Naive thymus-derived CD8-positive, alpha-beta T cell (primary cell): ENCODE data around the gene EIF3L. TPM values are rescaled to one million over a fixed set of nuclear protein-coding genes. Genes with fewer than 3 reads are reported as not detected.
"Not testable (repeated sequence)": the region's sequence is repeated elsewhere in the genome, so short reads cannot be mapped to it uniquely, and the experiment has no call there.

Experiments
- ATAC-seq, 2 donors: fragments of 150-1000 bp; cut with Tn5 transposase in 1 of 2; sonication (Bioruptor Pico), chemical (Tn5 transposase) in 1 of 2; 1 replicate in 1 of 2; 2 replicates in 1 of 2; pipeline ENCODE4 v1.10.0; 2021; ENCODE audit warnings: mild to moderate bottlenecking in 2 of 2, moderate library complexity in 2 of 2
- POLR2A ChIA-PET: fragments of 350-600 bp; sonication (Branson Sonifier 250); formaldehyde crosslinking; loops from one replicate; lab custom pipeline; 2021; ENCODE audit warnings: antibody characterized with exemption; lab: Charles Lee
- DNase-seq, 10 donors: peaks; one replicate each; pipeline versions ENCODE4 v3.0.0 to v3.0.0-alpha.2; 2020 to 2022
- H3K27ac Mint-ChIP-seq, 10 donors: one replicate each; pipeline ENCODE4 v1.8.0; 2020 to 2022; ENCODE audit warnings: mild to moderate bottlenecking in 10 of 10, mixed read lengths in 10 of 10, moderate library complexity in 4 of 10, inconsistent platforms in 1 of 10
- H3K27me3 Mint-ChIP-seq, 5 donors: one replicate each; pipeline ENCODE4 v1.8.0; 2021 to 2022; ENCODE audit warnings: mixed read lengths in 5 of 5
- H3K36me3 Mint-ChIP-seq, 3 donors: one replicate each; pipeline ENCODE4 v1.8.0; 2020 to 2022; ENCODE audit warnings: mixed read lengths in 3 of 3, mild to moderate bottlenecking in 2 of 3, inconsistent platforms in 1 of 3
- H3K4me1 Mint-ChIP-seq, 4 donors: one replicate each; pipeline ENCODE4 v1.8.0; 2021 to 2022; ENCODE audit warnings: mixed read lengths in 4 of 4
- H3K4me3 Mint-ChIP-seq, 10 donors: one replicate each; pipeline ENCODE4 v1.8.0; 2020 to 2022; ENCODE audit warnings: mild to moderate bottlenecking in 10 of 10, mixed read lengths in 10 of 10, moderate library complexity in 6 of 10, inconsistent platforms in 1 of 10
- H3K9me3 Mint-ChIP-seq, 9 donors: one replicate each; pipeline ENCODE4 v1.8.0; 2020 to 2022; ENCODE audit warnings: mixed read lengths in 9 of 9, mild to moderate bottlenecking in 3 of 9, inconsistent platforms in 1 of 9, moderate library complexity in 1 of 9
- polyA plus RNA-seq, 3 donors: library from polyadenylated mRNA; unstranded; fragments of 300-500 nt; fragmentation: Illumina TruSeq; gene quantifications; one replicate each; pipeline ENCODE4 v1.2.3, GENCODE V29; 2021
- total RNA-seq, 8 experiments: library from RNA in 2 of 8; stranded (reverse) in 2 of 8; gene quantifications; one replicate each; pipeline ENCODE4 v1.2.3 and lab custom pipeline; 2021 to 2026

The EIF3L gene
- total RNA-seq (100 to 1,000 TPM; 509 to 544 TPM), polyA plus RNA-seq (100 to 1,000 TPM; 310 to 395 (median 322) TPM), total RNA-seq (lab: John Stamatoyannopoulos, UW) (273 to 389 (median 298) reads per million in 6 experiments)

DNA sequence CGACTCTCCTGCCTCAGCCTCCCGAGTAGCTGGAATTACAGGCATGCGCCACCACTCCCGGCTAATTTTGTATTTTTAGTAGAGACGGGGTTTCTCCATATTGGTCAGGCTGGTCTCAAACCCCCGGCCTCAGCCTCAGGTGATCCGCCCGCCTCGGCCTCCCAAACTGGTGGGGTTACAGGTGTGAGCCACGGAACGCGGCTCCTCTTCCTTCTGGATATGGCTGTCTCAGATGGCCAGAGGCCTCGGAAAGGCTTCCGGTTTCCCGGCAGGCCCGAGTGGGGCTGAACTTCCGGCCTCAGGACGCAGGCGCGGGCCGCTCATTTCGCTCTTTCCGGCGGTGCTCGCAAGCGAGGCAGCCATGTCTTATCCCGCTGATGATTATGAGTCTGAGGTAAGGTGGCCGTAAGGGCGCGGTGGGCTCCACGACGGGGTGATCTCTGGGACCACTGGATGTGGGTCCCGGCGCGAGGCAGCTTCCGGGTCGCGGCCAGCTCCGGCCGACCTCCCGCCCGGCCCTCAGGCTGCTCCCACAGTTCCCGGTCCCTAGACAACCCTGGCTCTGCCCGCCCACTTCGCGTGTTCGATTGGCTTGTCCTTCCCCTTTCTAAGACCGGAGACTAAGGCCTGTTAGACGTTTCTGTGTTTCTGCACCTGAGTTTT lies at the start of gene EIF3L:
EIF3L (plus strand) TSS at position 331 of the 663 bp plus-strand sequence; CDS start at position 362, 31 bp downstream.
- DNase-seq (peak; percentile 75 to 91 (median 82)), ATAC-seq (peak; percentile 70 to 72)
- Mint-ChIP-seq H3K4me3 (peak within 1 kb of the TSS; percentile 88 to 99 (median 97)), H3K36me3 (peaks cover 0 to 36% (median 10%) of the 10 kb centered on the region in 3 donors), H3K9me3 (peaks cover 0 to 2% (median 0%) of the 10 kb centered on the region in 9 donors), H3K27ac (peak within 1 kb of the TSS; percentile 97 to 100 (median 99)), H3K27me3 (no peaks in the 10 kb centered on the region), H3K4me1 (peaks cover 25 to 61% (median 53%) of the 10 kb centered on the region in 4 donors)
- POLR2A ChIA-PET = interaction anchor here (0.6 kb wide), 1 partner anchor 107 kb away, joined by 3 read pairs; no protein-coding TSS in a partner anchor

GRCh38 chr22:37799979-37800378 lies 49.2 kb upstream of the EIF3L start:
- H3K36me3 Mint-ChIP-seq, H3K27ac Mint-ChIP-seq, H3K4me3 Mint-ChIP-seq, ATAC-seq, POLR2A ChIA-PET, DNase-seq, H3K9me3 Mint-ChIP-seq: not testable (repeated sequence)
- peaks cover 11 to 24% (median 18%) of the 10 kb centered on the region in 4 donors for H3K4me1 Mint-ChIP-seq
- peaks cover 11 to 21% (median 18%) of the 10 kb centered on the region in 5 donors for H3K27me3 Mint-ChIP-seq

DNA sequence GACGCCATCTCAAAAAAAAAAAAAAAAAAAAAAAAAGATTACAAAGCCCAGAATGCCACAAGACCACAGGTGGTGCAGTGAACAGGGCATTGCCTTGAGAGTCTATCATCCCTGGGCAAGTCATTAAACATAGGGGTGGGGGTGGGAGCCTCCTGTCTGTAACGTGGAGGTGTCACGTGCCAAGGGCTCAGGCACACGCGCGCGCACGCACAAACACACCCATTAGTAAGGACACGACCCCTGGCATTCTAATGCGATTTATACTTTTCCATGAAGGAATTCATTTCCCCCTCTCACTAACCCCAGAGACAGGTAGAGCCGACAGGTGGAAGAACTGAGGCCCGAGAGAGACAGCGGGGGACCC lies 47.3 kb upstream of the EIF3L start:
- ATAC-seq (peak in 1 of 2 donors; percentile 30), DNase-seq (no peak)
- POLR2A ChIA-PET = interaction anchor here (1.2 kb wide), 1 partner anchor 9 kb away, joined by 4 read pairs; no protein-coding TSS in a partner anchor
- Mint-ChIP-seq H3K4me1 (peaks cover 18 to 42% (median 33%) of the 10 kb centered on the region in 4 donors), H3K4me3 (peak overlapping the region; percentile 62 to 86 (median 78)), H3K27me3 (peaks cover 16 to 38% (median 35%) of the 10 kb centered on the region in 5 donors), H3K9me3 (peaks cover 0 to 2% (median 0%) of the 10 kb centered on the region in 9 donors), H3K27ac (peak overlapping the region in 3 of 10 donors; percentile 43 to 83 (median 57)), H3K36me3 (peaks cover 0 to 3% (median 0%) of the 10 kb centered on the region in 3 donors)

DNA sequence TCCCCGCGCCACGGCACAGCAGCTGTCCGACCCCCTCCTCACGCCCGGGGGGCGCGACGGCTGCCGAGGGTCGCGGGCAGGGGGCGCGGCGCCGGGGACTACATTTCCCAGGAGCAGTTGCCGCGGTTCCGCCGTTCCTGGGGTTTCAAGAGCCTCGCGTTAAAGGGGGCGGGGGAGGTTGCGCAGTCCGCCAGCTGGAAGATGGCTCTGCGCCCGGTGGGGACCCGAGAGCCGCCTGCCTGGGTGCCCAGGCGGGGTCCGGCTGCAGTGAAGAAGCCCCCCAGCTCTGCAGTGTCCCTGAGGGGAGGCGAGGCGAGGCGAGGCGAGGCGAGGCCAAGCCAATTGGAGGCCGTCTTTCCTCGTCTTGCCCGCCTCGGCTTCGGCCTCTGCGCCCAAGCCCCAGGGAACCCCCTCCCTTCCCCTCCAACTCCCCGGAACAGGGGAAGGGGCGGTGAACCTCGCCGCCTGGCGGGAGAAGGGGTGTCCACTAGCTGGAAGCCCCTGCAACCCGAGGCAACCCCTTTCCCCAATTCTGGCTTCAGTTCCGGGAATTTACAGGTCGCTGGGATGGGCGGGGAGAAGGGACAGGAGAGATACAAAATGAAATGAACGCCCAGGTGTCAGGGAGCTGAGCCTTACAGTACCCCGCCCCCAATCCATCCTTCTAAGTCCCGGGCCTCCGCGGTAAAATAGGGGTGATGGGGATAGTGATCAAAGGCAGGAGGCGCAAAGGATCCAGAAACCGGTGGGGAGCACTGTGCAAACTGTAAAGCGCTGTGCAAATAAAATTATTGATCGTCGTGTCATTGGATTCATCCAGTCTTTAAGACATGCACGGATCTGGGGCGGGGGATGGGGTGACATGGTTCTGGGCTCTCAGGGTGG lies 46.7 kb upstream of the EIF3L start:
- DNase-seq (no peak), ATAC-seq (peak in 1 of 2 donors; percentile 31)
- Mint-ChIP-seq H3K4me3 (peak overlapping the region; percentile 57 to 86 (median 79)), H3K4me1 (peaks cover 20 to 43% (median 36%) of the 10 kb centered on the region in 4 donors), H3K36me3 (peaks cover 0 to 3% (median 0%) of the 10 kb centered on the region in 3 donors), H3K27ac (no peak overlapping the region), H3K9me3 (peaks cover 0 to 2% (median 0%) of the 10 kb centered on the region in 9 donors), H3K27me3 (peaks cover 16 to 39% (median 38%) of the 10 kb centered on the region in 5 donors)
- POLR2A ChIA-PET = interaction anchor here (1.2 kb wide), 1 partner anchor 9 kb away, joined by 4 read pairs; no protein-coding TSS in a partner anchor

GRCh38 chr22:37803195-37803638 lies 46.0 kb upstream of the EIF3L start:
- POLR2A ChIA-PET = no interaction called here
- Mint-ChIP-seq H3K4me3 (peak overlapping the region; percentile 57 to 83 (median 76)), H3K9me3 (peaks cover 0 to 2% (median 0%) of the 10 kb centered on the region in 9 donors), H3K36me3 (peaks cover 0 to 3% (median 0%) of the 10 kb centered on the region in 3 donors), H3K4me1 (peaks cover 18 to 47% (median 38%) of the 10 kb centered on the region in 4 donors), H3K27me3 (peaks cover 17 to 44% (median 40%) of the 10 kb centered on the region in 5 donors), H3K27ac (no peak overlapping the region)
- ATAC-seq = no peak
- DNase-seq = no peak

GRCh38 chr22:37803639-37804351 lies 45.4 kb upstream of the EIF3L start:
- DNase-seq = no peak
- H3K9me3 Mint-ChIP-seq = peaks cover 0 to 2% (median 0%) of the 10 kb centered on the region in 9 donors
- peak overlapping the region; percentile 49 to 80 (median 61) for H3K4me3 Mint-ChIP-seq
- POLR2A ChIA-PET = no interaction called here
- H3K27ac Mint-ChIP-seq = peak overlapping the region in 4 of 10 donors; percentile 25 to 84 (median 60)
- no peak for ATAC-seq
- H3K4me1 Mint-ChIP-seq = peaks cover 18 to 51% (median 43%) of the 10 kb centered on the region in 4 donors
- H3K27me3 Mint-ChIP-seq = peaks cover 18 to 50% (median 42%) of the 10 kb centered on the region in 5 donors
- H3K36me3 Mint-ChIP-seq = peaks cover 0 to 3% (median 0%) of the 10 kb centered on the region in 3 donors

DNA sequence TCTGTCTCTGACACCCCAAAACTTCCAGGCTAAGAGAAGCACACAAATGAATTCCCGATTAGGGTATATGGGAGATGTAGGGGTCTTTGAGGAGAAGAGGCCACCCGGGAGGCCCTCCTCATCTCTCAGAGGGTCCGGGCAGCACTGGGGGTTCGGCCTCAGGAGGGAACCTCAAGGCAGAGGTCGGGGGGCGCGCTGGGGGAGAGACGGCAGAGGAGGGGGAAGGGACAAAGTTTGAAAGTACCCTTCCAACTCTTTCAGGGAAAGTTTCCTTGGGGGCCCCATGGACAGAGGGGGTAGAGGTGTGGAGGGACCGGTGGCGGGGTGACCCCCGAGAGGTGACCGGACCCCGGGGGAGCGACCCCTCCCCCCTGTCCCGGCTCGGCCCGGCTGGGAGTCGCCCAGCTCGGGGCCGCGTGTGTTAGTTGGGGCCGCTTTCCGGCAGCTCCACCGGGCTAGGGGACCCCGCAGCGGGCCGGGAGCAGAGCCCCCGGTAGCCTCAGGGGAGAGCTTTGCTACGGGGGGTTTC lies 44.8 kb upstream of the EIF3L start:
- POLR2A ChIA-PET = no interaction called here
- peaks cover 0 to 2% (median 0%) of the 10 kb centered on the region in 9 donors for H3K9me3 Mint-ChIP-seq
- H3K27me3 Mint-ChIP-seq = peaks cover 22 to 53% (median 46%) of the 10 kb centered on the region in 5 donors
- peak overlapping the region; percentile 50 to 80 (median 58) for H3K4me3 Mint-ChIP-seq
- H3K27ac Mint-ChIP-seq = peak overlapping the region in 3 of 10 donors; percentile 24 to 70 (median 25)
- ATAC-seq (peak in 1 of 2 donors; percentile 9), DNase-seq (no peak)
- H3K36me3 Mint-ChIP-seq = peaks cover 0 to 3% (median 0%) of the 10 kb centered on the region in 3 donors
- peaks cover 18 to 51% (median 44%) of the 10 kb centered on the region in 4 donors for H3K4me1 Mint-ChIP-seq

DNA sequence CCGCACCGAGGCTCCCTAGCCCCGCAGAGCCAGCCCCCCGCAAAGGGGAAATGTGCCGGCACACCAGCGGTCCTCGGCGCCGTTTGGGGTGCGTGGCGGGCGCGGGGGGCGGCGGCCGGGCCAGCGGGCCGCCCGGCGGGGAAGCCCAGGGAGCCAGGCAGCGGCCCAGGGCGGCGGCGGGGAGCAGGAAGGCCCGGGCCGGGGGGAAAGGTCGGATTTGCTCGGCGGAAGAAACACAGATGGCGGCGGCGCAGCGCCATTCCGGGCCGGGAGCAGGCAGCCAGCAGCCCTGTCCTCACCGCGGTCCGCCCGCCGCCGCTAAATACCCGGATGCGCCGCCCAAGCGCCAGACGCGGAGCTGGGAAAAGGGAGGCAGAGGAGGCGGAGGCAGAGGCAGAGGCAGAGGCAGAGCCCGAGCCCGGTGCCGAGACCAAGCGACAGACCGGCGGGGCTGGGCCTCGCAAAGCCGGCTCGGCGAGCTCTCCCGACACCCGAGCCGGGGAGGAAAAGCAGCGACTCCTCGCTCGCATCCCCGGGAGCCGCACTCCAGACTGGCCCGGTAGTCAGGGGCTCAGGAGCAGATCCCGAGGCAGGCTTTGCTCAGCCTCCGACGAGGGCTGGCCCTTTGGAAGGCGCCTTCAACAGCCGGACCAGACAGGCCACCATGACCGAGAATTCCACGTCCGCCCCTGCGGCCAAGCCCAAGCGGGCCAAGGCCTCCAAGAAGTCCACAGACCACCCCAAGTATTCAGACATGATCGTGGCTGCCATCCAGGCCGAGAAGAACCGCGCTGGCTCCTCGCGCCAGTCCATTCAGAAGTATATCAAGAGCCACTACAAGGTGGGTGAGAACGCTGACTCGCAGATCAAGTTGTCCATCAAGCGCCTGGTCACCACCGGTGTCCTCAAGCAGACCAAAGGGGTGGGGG lies 44.1 kb upstream of the EIF3L start:
- POLR2A ChIA-PET = no interaction called here
- Mint-ChIP-seq H3K4me1 (peaks cover 18 to 51% (median 46%) of the 10 kb centered on the region in 4 donors), H3K27me3 (peaks cover 22 to 56% (median 49%) of the 10 kb centered on the region in 5 donors), H3K27ac (peak overlapping the region in 5 of 10 donors; percentile 19 to 67 (median 55)), H3K9me3 (peaks cover 0 to 2% (median 0%) of the 10 kb centered on the region in 9 donors), H3K4me3 (peak overlapping the region; percentile 42 to 84 (median 74)), H3K36me3 (peaks cover 0 to 3% (median 0%) of the 10 kb centered on the region in 3 donors)
- DNase-seq (peak; percentile 23 to 71 (median 56)), ATAC-seq (peak; percentile 27 to 43)

DNA sequence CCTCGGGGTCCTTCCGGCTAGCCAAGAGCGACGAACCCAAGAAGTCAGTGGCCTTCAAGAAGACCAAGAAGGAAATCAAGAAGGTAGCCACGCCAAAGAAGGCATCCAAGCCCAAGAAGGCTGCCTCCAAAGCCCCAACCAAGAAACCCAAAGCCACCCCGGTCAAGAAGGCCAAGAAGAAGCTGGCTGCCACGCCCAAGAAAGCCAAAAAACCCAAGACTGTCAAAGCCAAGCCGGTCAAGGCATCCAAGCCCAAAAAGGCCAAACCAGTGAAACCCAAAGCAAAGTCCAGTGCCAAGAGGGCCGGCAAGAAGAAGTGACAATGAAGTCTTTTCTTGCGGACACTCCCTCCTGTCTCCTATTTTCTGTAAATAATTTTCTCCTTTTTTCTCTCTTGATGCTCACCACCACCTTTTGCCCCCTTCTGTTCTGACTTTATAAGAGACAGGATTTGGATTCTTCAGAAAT lies 43.4 kb upstream of the EIF3L start:
- POLR2A ChIA-PET = no interaction called here
- Mint-ChIP-seq H3K4me1 (peaks cover 18 to 51% (median 46%) of the 10 kb centered on the region in 4 donors), H3K27me3 (peaks cover 21 to 61% (median 44%) of the 10 kb centered on the region in 5 donors)

More for the DNA sequence above, 43.4 kb upstream of the EIF3L start:
- DNase-seq (no peak), ATAC-seq (no peak)
- peak overlapping the region in 4 of 10 donors; percentile 38 to 67 (median 59) for H3K27ac Mint-ChIP-seq
- H3K9me3 Mint-ChIP-seq = peaks cover 0 to 2% (median 0%) of the 10 kb centered on the region in 9 donors
- peaks cover 0 to 3% (median 0%) of the 10 kb centered on the region in 3 donors for H3K36me3 Mint-ChIP-seq
- H3K4me3 Mint-ChIP-seq = peak overlapping the region; percentile 42 to 84 (median 74)
